Suprapubic skin (tissue), 4 donors: ENCODE measurements around the gene CAPN3. TPM values are rescaled to one million over a fixed set of nuclear protein-coding genes. Genes with fewer than 3 reads are reported as not detected.

Experiments
- DNase-seq, 2 donors: peaks; one replicate each; pipeline ENCODE4 v3.0.0-alpha.2; 2019; ENCODE audit warnings: low spot score in 2 of 2
- H3K27ac ChIP-seq: fragments of 200-600 bp; sonication (generic); one replicate; pipeline ENCODE4 v1.5.1; 2019
- H3K27me3 ChIP-seq: fragments of 200-600 bp; sonication (generic); one replicate; pipeline ENCODE4 v1.5.1; 2019
- H3K36me3 ChIP-seq: fragments of 200-600 bp; sonication (generic); one replicate; pipeline ENCODE4 v1.5.1; 2019
- H3K4me1 ChIP-seq: fragments of 200-600 bp; sonication (generic); one replicate; pipeline ENCODE4 v1.5.1; 2019
- H3K4me3 ChIP-seq: fragments of 200-600 bp; sonication (generic); one replicate; pipeline ENCODE4 v1.5.1; 2019; ENCODE audit warnings: mild to moderate bottlenecking
- H3K9me3 ChIP-seq: fragments of 200-600 bp; sonication (generic); one replicate; pipeline ENCODE4 v1.5.1; 2019
- EP300 ChIP-seq: sonication (generic); formaldehyde crosslinking; IDR thresholded peaks from one replicate; pipeline ENCODE4 v1.6.1; 2017; ENCODE audit warnings: antibody characterized with exemption
- POLR2A ChIP-seq, 2 donors: fragments of 450-650 bp; IDR thresholded peaks; one replicate each; pipeline ENCODE4 v1.6.1; 2017; ENCODE audit warnings: antibody characterized with exemption in 2 of 2, mild to moderate bottlenecking in 2 of 2, moderate library complexity in 2 of 2
- POLR2AphosphoS5 ChIP-seq, 3 donors: sonication (generic); formaldehyde crosslinking; IDR thresholded peaks; one replicate each; pipeline ENCODE4 v1.6.1; 2017; ENCODE audit warnings: antibody characterized with exemption in 3 of 3
- WGBS: methylation state at CpG from one replicate; pipeline ENCODE4 v1.1.5; 2018; 5-methylcytosine and 5-hydroxymethylcytosine counted together
- total RNA-seq, 4 donors: library from RNA; depleted of rRNA; stranded (reverse); fragments of >200 nt; gene quantifications; one replicate each; pipeline ENCODE4 v1.1.0, GENCODE V29; 2016
- TF ChIP-seq, protein P1 (sequence below), 2 donors: fragments of 200-600 bp in 1 of 2; fragments of 450-650 bp in 1 of 2; sonication (generic) in 1 of 2; IDR thresholded peaks; one replicate each; pipeline ENCODE4 v1.5.1; 2016 to 2019; ENCODE audit warnings: antibody characterized with exemption in 2 of 2, mild to moderate bottlenecking in 1 of 2, moderate library complexity in 1 of 2

CAPN3 gene
- total RNA-seq, 4 donors from 2014 or later: 28.9 to 117 (median 50.1) TPM

- no peak for TF ChIP-seq EP300
- WGBS: 82% methylated on average over 5 of the region's 5 CpGs
- H3K4me1 ChIP-seq: no peaks in the 10 kb centered on the region
Measured at GRCh38 chr15:42348083-42348482, 11.2 kb upstream of the CAPN3 start.

GRCh38 chr15:42349186-42349585 lies 10.1 kb upstream of the CAPN3 start:
- DNase-seq: no peak
- no peaks in the 10 kb centered on the region for H3K4me1 ChIP-seq
- H3K9me3 ChIP-seq: no peaks in the 10 kb centered on the region
- TF ChIP-seq POLR2AphosphoS5 (IDR thresholded peaks at IDR 0.05): no peak
- no peak for TF ChIP-seq EP300
- TF ChIP-seq POLR2A (IDR thresholded peaks at IDR 0.05): no peak
- TF ChIP-seq, protein P1, sequence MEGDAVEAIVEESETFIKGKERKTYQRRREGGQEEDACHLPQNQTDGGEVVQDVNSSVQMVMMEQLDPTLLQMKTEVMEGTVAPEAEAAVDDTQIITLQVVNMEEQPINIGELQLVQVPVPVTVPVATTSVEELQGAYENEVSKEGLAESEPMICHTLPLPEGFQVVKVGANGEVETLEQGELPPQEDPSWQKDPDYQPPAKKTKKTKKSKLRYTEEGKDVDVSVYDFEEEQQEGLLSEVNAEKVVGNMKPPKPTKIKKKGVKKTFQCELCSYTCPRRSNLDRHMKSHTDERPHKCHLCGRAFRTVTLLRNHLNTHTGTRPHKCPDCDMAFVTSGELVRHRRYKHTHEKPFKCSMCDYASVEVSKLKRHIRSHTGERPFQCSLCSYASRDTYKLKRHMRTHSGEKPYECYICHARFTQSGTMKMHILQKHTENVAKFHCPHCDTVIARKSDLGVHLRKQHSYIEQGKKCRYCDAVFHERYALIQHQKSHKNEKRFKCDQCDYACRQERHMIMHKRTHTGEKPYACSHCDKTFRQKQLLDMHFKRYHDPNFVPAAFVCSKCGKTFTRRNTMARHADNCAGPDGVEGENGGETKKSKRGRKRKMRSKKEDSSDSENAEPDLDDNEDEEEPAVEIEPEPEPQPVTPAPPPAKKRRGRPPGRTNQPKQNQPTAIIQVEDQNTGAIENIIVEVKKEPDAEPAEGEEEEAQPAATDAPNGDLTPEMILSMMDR (IDR thresholded peaks at IDR 0.05): no peak
- no peaks in the 10 kb centered on the region for H3K27me3 ChIP-seq
- no peak overlapping the region for H3K4me3 ChIP-seq
- WGBS: 90% methylated on average over 2 of the region's 2 CpGs
- H3K27ac ChIP-seq: no peak overlapping the region
- peaks cover 71% of the 10 kb centered on the region for H3K36me3 ChIP-seq

More at GRCh38 chr15:42348083-42348482, 11.2 kb upstream of the CAPN3 start:
- Histone ChIP-seq H3K9me3 (no peaks in the 10 kb centered on the region), H3K4me3 (no peak overlapping the region), H3K27me3 (no peaks in the 10 kb centered on the region), H3K27ac (no peak overlapping the region), H3K36me3 (peaks cover 71% of the 10 kb centered on the region)
- DNase-seq: no peak

- TF ChIP-seq POLR2AphosphoS5 (IDR thresholded peaks at IDR 0.05): no peak
- TF ChIP-seq EP300: no peak
- TF ChIP-seq POLR2A (IDR thresholded peaks at IDR 0.05): no peak
- TF ChIP-seq, protein P1 (IDR thresholded peaks at IDR 0.05): no peak
- H3K27ac ChIP-seq: no peak overlapping the region
- WGBS: 84% methylated on average over 7 of the region's 7 CpGs
- no peaks in the 10 kb centered on the region for H3K9me3 ChIP-seq
- no peaks in the 10 kb centered on the region for H3K4me1 ChIP-seq
- no peak for DNase-seq
- no peak overlapping the region for H3K4me3 ChIP-seq
- H3K27me3 ChIP-seq: no peaks in the 10 kb centered on the region
- peaks cover 82% of the 10 kb centered on the region for H3K36me3 ChIP-seq
Measured at GRCh38 chr15:42352401-42352800, 6.9 kb upstream of the CAPN3 start.

GRCh38 chr15:42353061-42353460 lies 6.2 kb upstream of the CAPN3 start:
- H3K4me3 ChIP-seq: no peak overlapping the region
- DNase-seq: no peak
- peaks cover 83% of the 10 kb centered on the region for H3K36me3 ChIP-seq
- 93% methylated on average over 6 of the region's 6 CpGs for WGBS
- no peaks in the 10 kb centered on the region for H3K9me3 ChIP-seq
- TF ChIP-seq POLR2AphosphoS5 (IDR thresholded peaks at IDR 0.05) (no peak), EP300 (no peak), POLR2A (IDR thresholded peaks at IDR 0.05) (no peak)
- TF ChIP-seq, protein P1 (IDR thresholded peaks at IDR 0.05): no peak
- no peaks in the 10 kb centered on the region for H3K4me1 ChIP-seq
- no peak overlapping the region for H3K27ac ChIP-seq
- no peaks in the 10 kb centered on the region for H3K27me3 ChIP-seq

GRCh38 chr15:42354824-42355223 lies 4.5 kb upstream of the CAPN3 start:
- Histone ChIP-seq H3K27ac (no peak overlapping the region), H3K4me1 (no peaks in the 10 kb centered on the region), H3K9me3 (no peaks in the 10 kb centered on the region), H3K36me3 (peaks cover 68% of the 10 kb centered on the region), H3K27me3 (no peaks in the 10 kb centered on the region), H3K4me3 (no peak overlapping the region)
- 74% methylated on average over 2 of the region's 2 CpGs for WGBS
- no peak for DNase-seq
- TF ChIP-seq, protein P1 (IDR thresholded peaks at IDR 0.05): no peak
- no peak for TF ChIP-seq POLR2A (IDR thresholded peaks at IDR 0.05)
- TF ChIP-seq EP300: no peak
- no peak for TF ChIP-seq POLR2AphosphoS5 (IDR thresholded peaks at IDR 0.05)

GRCh38 chr15:42355291-42355690 lies 4.0 kb upstream of the CAPN3 start:
- peaks cover 64% of the 10 kb centered on the region for H3K36me3 ChIP-seq

More at GRCh38 chr15:42355291-42355690, 4.0 kb upstream of the CAPN3 start:
- Histone ChIP-seq H3K4me1 (no peaks in the 10 kb centered on the region), H3K27me3 (no peaks in the 10 kb centered on the region), H3K4me3 (no peak overlapping the region), H3K9me3 (no peaks in the 10 kb centered on the region), H3K27ac (no peak overlapping the region)
- TF ChIP-seq, protein P1 (IDR thresholded peaks at IDR 0.05): no peak
- TF ChIP-seq POLR2AphosphoS5 (IDR thresholded peaks at IDR 0.05) (no peak), EP300 (no peak), POLR2A (IDR thresholded peaks at IDR 0.05) (no peak)
- WGBS: 94% methylated on average over 6 of the region's 6 CpGs
- no peak for DNase-seq
